HCT116 (cell line): ENCODE data around the gene ARID2. TPM values are rescaled to one million over a fixed set of nuclear protein-coding genes. Genes with fewer than 3 reads are reported as not detected.

Experiments
- ATAC-seq: fragments of 200-7000 bp; cut with Tn5 transposase; 2 replicates; pipeline ENCODE4 v1.9.1; 2020; ENCODE audit warnings: mild to moderate bottlenecking, moderate library complexity
- BruUV-seq: library from RNA; stranded (reverse); fragments of 400-500 nt; replicated peaks from 2 replicates; lab custom pipeline; 2021; lab: Mats Ljungman, UMichigan
- CTCF ChIA-PET: fragments of 300-600 bp; sonication (Branson Sonifier 250); formaldehyde crosslinking; loops from one replicate; lab custom pipeline; 2021; ENCODE audit warnings: antibody characterized with exemption; lab: Charles Lee
- POLR2A ChIA-PET: fragments of 300-600, 350-600 bp; sonication (Branson Sonifier 250); formaldehyde crosslinking; loops from one replicate; lab custom pipeline; 2021; ENCODE audit warnings: antibody characterized with exemption; lab: Charles Lee
- RAD21 ChIA-PET, 2 experiments: fragments of 300-600 bp; sonication (Branson Sonifier 250); formaldehyde crosslinking; loops; one replicate each; lab custom pipeline; 2023; ENCODE audit warnings: low total read pairs in 2 of 2; ENCODE audit not compliant: uncharacterized antibody in 2 of 2, unreplicated experiment in 2 of 2, low non-redundant PET in 1 of 2; lab: Charles Lee
- DNase-seq: peaks from one replicate; pipeline ENCODE4 v3.0.0-alpha.2; 2010; ENCODE audit warnings: low read depth, low spot score
- H2AFZ ChIP-seq: fragments of 200-600 bp; shearing (Covaris generic), sonication (generic); 2 replicates; pipeline ENCODE4 v1.6.1; 2017; ENCODE audit warnings: low read depth, mixed run types, mixed read lengths, antibody characterized with exemption, low read length; ENCODE audit not compliant: poor library complexity, severe bottlenecking
- H3K27ac ChIP-seq: 2 replicates; pipeline ENCODE4 v1.5.1; 2012; ENCODE audit warnings: low read depth, low read length
- H3K27me3 ChIP-seq: fragments of 200-600 bp; sonication (generic); 2 replicates; pipeline ENCODE4 v1.6.1; 2016; ENCODE audit warnings: mixed run types, low read length, mixed read lengths; ENCODE audit not compliant: insufficient read depth
- H3K36me3 ChIP-seq, 2 experiments: fragments of 200-500 bp in 1 of 2; fragments of 200-600 bp in 1 of 2; sonication (Bioruptor generic) in 1 of 2; sonication (generic) in 1 of 2; 2 replicates each; pipeline versions ENCODE4 v1.5.1 to v1.6.1; 2014 to 2016; ENCODE audit warnings: low read length in 2 of 2, inconsistent platforms in 1 of 2, mixed read lengths in 1 of 2, mixed run types in 1 of 2; ENCODE audit not compliant: insufficient read depth in 2 of 2, control insufficient read depth in 1 of 2
- H3K4me1 ChIP-seq, 2 experiments: fragments of 200-600 bp in 1 of 2; sonication (generic) in 1 of 2; 2 replicates each; pipeline versions ENCODE4 v1.5.1 to v1.6.1; 2012 to 2017; ENCODE audit warnings: low read length in 2 of 2, inconsistent platforms in 1 of 2, mild to moderate bottlenecking in 1 of 2, mixed read lengths in 1 of 2, mixed run types in 1 of 2, moderate library complexity in 1 of 2; ENCODE audit not compliant: insufficient read depth in 2 of 2, control insufficient read depth in 1 of 2
- H3K4me2 ChIP-seq: fragments of 200-600 bp; sonication (generic); 2 replicates; pipeline ENCODE4 v1.6.1; 2017; ENCODE audit warnings: mixed run types, low read length, mixed read lengths
- H3K4me3 ChIP-seq, 2 experiments: fragments of 200-600 bp in 1 of 2; sonication (generic) in 1 of 2; replicated peaks in 1 of 2; 2 replicates each; pipeline ENCODE4 v1.5.1; 2011 to 2016; ENCODE audit warnings: low read length in 2 of 2, control low read depth in 1 of 2, low read depth in 1 of 2, mild to moderate bottlenecking in 1 of 2, mixed read lengths in 1 of 2, mixed run types in 1 of 2
- H3K79me2 ChIP-seq: fragments of 200-600 bp; sonication (generic); 2 replicates; pipeline ENCODE4 v1.6.1; 2017; ENCODE audit warnings: mild to moderate bottlenecking, mixed run types, low read length, moderate library complexity, mixed read lengths; ENCODE audit not compliant: insufficient read depth
- H3K9ac ChIP-seq: fragments of 200-600 bp; sonication (generic); 2 replicates; pipeline ENCODE4 v1.6.1; 2016; ENCODE audit warnings: low read length, mixed read lengths
- H3K9me2 ChIP-seq: fragments of 200-600 bp; sonication (generic), shearing (Covaris generic); 2 replicates; pipeline ENCODE4 v1.6.1; 2017; ENCODE audit warnings: mixed run types, mild to moderate bottlenecking, moderate library complexity; ENCODE audit not compliant: insufficient read depth
- H3K9me3 ChIP-seq, 2 experiments: fragments of 200-500 bp in 1 of 2; fragments of 200-600 bp in 1 of 2; sonication (Bioruptor generic) in 1 of 2; sonication (generic) in 1 of 2; 2 replicates each; pipeline ENCODE4 v1.6.1; 2014 to 2017; ENCODE audit warnings: low read length in 2 of 2, mixed read lengths in 2 of 2, inconsistent platforms in 1 of 2, low read depth in 1 of 2, mild to moderate bottlenecking in 1 of 2, mixed run types in 1 of 2, moderate library complexity in 1 of 2; ENCODE audit not compliant: control insufficient read depth in 1 of 2, insufficient read depth in 1 of 2
- H4K20me1 ChIP-seq: fragments of 200-600 bp; sonication (generic), shearing (Covaris generic); 2 replicates; pipeline ENCODE4 v1.6.1; 2017; ENCODE audit warnings: mixed run types, mild to moderate bottlenecking, moderate library complexity; ENCODE audit not compliant: insufficient read depth
- CEBPB ChIP-seq: IDR thresholded peaks from 2 replicates; pipeline ENCODE4 v1.6.1; 2012; ENCODE audit warnings: low read depth
- EZH2 ChIP-seq: fragments of 200-600 bp; sonication (generic); IDR thresholded peaks from 2 replicates; pipeline ENCODE4 v1.6.1; 2017; ENCODE audit warnings: antibody characterized with exemption, mixed run types
- EZH2phosphoT487 ChIP-seq: fragments of 200-600 bp; IDR thresholded peaks from 2 replicates; pipeline ENCODE4 v1.6.1; 2018; ENCODE audit warnings: antibody characterized with exemption, borderline replicate concordance
- FOSL1 ChIP-seq: IDR thresholded peaks from 2 replicates; pipeline ENCODE4 v1.6.1; 2012; ENCODE audit warnings: low read depth
- JUND ChIP-seq: IDR thresholded peaks from 2 replicates; pipeline ENCODE4 v1.6.1; 2012
- POLR2AphosphoS5 ChIP-seq: IDR thresholded peaks from 2 replicates; pipeline ENCODE4 v1.6.1; 2011; ENCODE audit warnings: mild to moderate bottlenecking, low read depth, low read length, moderate library complexity
- REST ChIP-seq: IDR thresholded peaks from 2 replicates; pipeline ENCODE4 v1.6.1; 2012; ENCODE audit warnings: low read depth
- SIN3A ChIP-seq: IDR thresholded peaks from 2 replicates; pipeline ENCODE4 v1.6.1; 2012; ENCODE audit warnings: low read depth
- TCF7L2 ChIP-seq: IDR thresholded peaks from 2 replicates; pipeline ENCODE4 v1.7.0; 2011; ENCODE audit warnings: borderline replicate concordance, inconsistent platforms; ENCODE audit not compliant: insufficient read depth, insufficient read length; ENCODE audit errors: extremely low read depth
- YY1 ChIP-seq: IDR thresholded peaks from 2 replicates; pipeline ENCODE4 v1.6.1; 2011; ENCODE audit warnings: low read length, low read depth, moderate library complexity, mild to moderate bottlenecking; ENCODE audit not compliant: insufficient replicate concordance; ENCODE audit errors: extremely low read depth
- ZNF274 ChIP-seq: fragments of 200-500 bp; sonication (Bioruptor generic); IDR thresholded peaks from 2 replicates; pipeline ENCODE4 v1.6.1; 2014; ENCODE audit warnings: mild to moderate bottlenecking, low read depth, low read length, inconsistent platforms
- intact Hi-C: fragments of 100-400 bp; cut with micrococcal nuclease; formaldehyde crosslinking; loops from 2 replicates; pipeline ENCODE4 v1.10.0; 2022
- total RNA-seq: library from RNA; stranded (reverse); gene quantifications from one replicate; pipeline ENCODE4 v1.2.1, GENCODE V29; 2021; ENCODE audit not compliant: unreplicated experiment

Gene ARID2
- total RNA-seq, 1 experiment from 2014 or later: 30.5 TPM

- no TSS peak for BruUV-seq
- Histone ChIP-seq H3K9me3 (no peaks in the 10 kb centered on the region), H3K4me3 (no peak overlapping the region), H3K36me3 (no peaks in the 10 kb centered on the region), H4K20me1 (no peaks in the 10 kb centered on the region), H3K27ac (no peak overlapping the region), H3K4me1 (peaks cover 9% of the 10 kb centered on the region in 2 experiments; a peak in 3 of 4 replicates), H3K27me3 (no peaks in the 10 kb centered on the region), H3K9ac (no peak overlapping the region), H2AFZ (no peak overlapping the region), H3K4me2 (no peak overlapping the region), H3K79me2 (no peaks in the 10 kb centered on the region), H3K9me2 (no peaks in the 10 kb centered on the region)
- POLR2A ChIA-PET: no interaction called here
- ATAC-seq (no peak), DNase-seq (no peak)
- CTCF ChIA-PET: interaction anchor here (0.9 kb wide), 1 partner anchor 160 kb away, joined by 3 read pairs; no protein-coding TSS in a partner anchor
- intact Hi-C loops: no loop called here
- RAD21 ChIA-PET: no interaction called here
- TF ChIP-seq CEBPB: no peak
- TF ChIP-seq YY1: no peak
- no peak for TF ChIP-seq POLR2AphosphoS5
- TF ChIP-seq FOSL1: no peak
- no peak for TF ChIP-seq ZNF274
- TF ChIP-seq, all 23 proteins: peak for 0
These were observed 25.6 kb upstream of the ARID2 start for GRCh38 chr12:45703942-45704341.

GRCh38 chr12:45704968-45705367, 24.5 kb upstream of the ARID2 start:
- H3K79me2 ChIP-seq: no peaks in the 10 kb centered on the region
- no peaks in the 10 kb centered on the region for H3K9me2 ChIP-seq
- H2AFZ ChIP-seq: no peak overlapping the region
- RAD21 ChIA-PET: no interaction called here
- no peaks in the 10 kb centered on the region for H4K20me1 ChIP-seq
- H3K27me3 ChIP-seq: no peaks in the 10 kb centered on the region
- intact Hi-C loops: no loop called here
- no peak overlapping the region for H3K4me2 ChIP-seq
- H3K36me3 ChIP-seq: no peaks in the 10 kb centered on the region
- H3K9me3 ChIP-seq: no peaks in the 10 kb centered on the region
- no peak for DNase-seq
- BruUV-seq: no TSS peak
- H3K4me1 ChIP-seq: peaks cover 12 to 14% of the 10 kb centered on the region in 2 experiments; a peak in 3 of 4 replicates
- TF ChIP-seq FOSL1 (no peak), REST (no peak), JUND (no peak), EZH2phosphoT487 (no peak), SIN3A (no peak), EZH2 (no peak), TCF7L2 (no peak), POLR2AphosphoS5 (no peak)
- POLR2A ChIA-PET: no interaction called here
- CTCF ChIA-PET: no interaction called here
- H3K27ac ChIP-seq: no peak overlapping the region
- no peak overlapping the region for H3K4me3 ChIP-seq
- no peak overlapping the region for H3K9ac ChIP-seq
- no peak for ATAC-seq
